DOHH2 (cell line): Measurements from ENCODE around the gene FOXN3.

Experiments
- H3F3A ChIP-seq: fragments of 200-600 bp; sonication (generic), shearing (Covaris generic); 2 replicates; pipeline ENCODE4 v1.6.0; 2016; ENCODE audit warnings: antibody characterized with exemption, mild to moderate bottlenecking; ENCODE audit not compliant: control insufficient read depth, insufficient read depth
- H3K27ac ChIP-seq: fragments of 200-600 bp; sonication (generic); 2 replicates; pipeline ENCODE4 v1.5.1; 2014; ENCODE audit warnings: low read depth, mild to moderate bottlenecking, low read length, moderate library complexity
- H3K27me3 ChIP-seq: fragments of 200-600 bp; sonication (generic); 2 replicates; pipeline ENCODE4 v1.6.1; 2014; ENCODE audit warnings: mild to moderate bottlenecking, low read length, mixed read lengths; ENCODE audit not compliant: control insufficient read depth
- H3K36me3 ChIP-seq: fragments of 200-600 bp; sonication (generic); 2 replicates; pipeline ENCODE4 v1.6.1; 2014; ENCODE audit warnings: mild to moderate bottlenecking, low read length, moderate library complexity, mixed read lengths; ENCODE audit not compliant: control insufficient read depth
- H3K4me1 ChIP-seq: fragments of 200-600 bp; sonication (generic); 2 replicates; pipeline ENCODE4 v1.6.1; 2014; ENCODE audit warnings: mild to moderate bottlenecking, low read length, mixed read lengths; ENCODE audit not compliant: control insufficient read depth
- H3K4me2 ChIP-seq: fragments of 200-600 bp; sonication (generic); 2 replicates; pipeline ENCODE4 v1.6.0; 2014; ENCODE audit warnings: mild to moderate bottlenecking, low read length, moderate library complexity
- H3K4me3 ChIP-seq: fragments of 200-600 bp; sonication (generic); 2 replicates; pipeline ENCODE4 v1.5.1; 2014; ENCODE audit warnings: mild to moderate bottlenecking, low read length, mixed read lengths
- H3K79me2 ChIP-seq: fragments of 200-600 bp; sonication (generic); 2 replicates; pipeline ENCODE4 v1.6.1; 2014; ENCODE audit warnings: mild to moderate bottlenecking, low read length, mixed read lengths; ENCODE audit not compliant: control insufficient read depth
- H3K9me2 ChIP-seq: fragments of 200-600 bp; sonication (generic); replicated peaks from 2 replicates; pipeline ENCODE4 v1.6.1; 2014; ENCODE audit warnings: mild to moderate bottlenecking, low read length, mixed read lengths; ENCODE audit not compliant: control insufficient read depth
- H3K9me3 ChIP-seq: fragments of 200-600 bp; sonication (generic); 2 replicates; pipeline ENCODE4 v1.6.1; 2014; ENCODE audit warnings: antibody characterized with exemption, low read length, mixed read lengths; ENCODE audit not compliant: control insufficient read depth, insufficient read depth
- H4K20me1 ChIP-seq: fragments of 200-600 bp; sonication (generic); 2 replicates; pipeline ENCODE4 v1.6.0; 2014; ENCODE audit warnings: low read depth, mild to moderate bottlenecking, antibody characterized with exemption, low read length, moderate library complexity; ENCODE audit not compliant: control insufficient read depth, insufficient read depth
- CTCF ChIP-seq: fragments of 200-600 bp; sonication (generic); IDR thresholded peaks from one replicate; pipeline ENCODE4 v1.5.1; 2014; ENCODE audit warnings: antibody characterized with exemption, mild to moderate bottlenecking, low read depth, low read length; ENCODE audit not compliant: poor library complexity, severe bottlenecking
- EZH2phosphoT487 ChIP-seq: fragments of 200-600 bp; sonication (generic); IDR thresholded peaks from 2 replicates; pipeline ENCODE4 v1.6.1; 2017; ENCODE audit warnings: borderline replicate concordance, mild to moderate bottlenecking, antibody characterized with exemption, low read length, moderate library complexity, mixed read lengths

The FOXN3 gene

DNA sequence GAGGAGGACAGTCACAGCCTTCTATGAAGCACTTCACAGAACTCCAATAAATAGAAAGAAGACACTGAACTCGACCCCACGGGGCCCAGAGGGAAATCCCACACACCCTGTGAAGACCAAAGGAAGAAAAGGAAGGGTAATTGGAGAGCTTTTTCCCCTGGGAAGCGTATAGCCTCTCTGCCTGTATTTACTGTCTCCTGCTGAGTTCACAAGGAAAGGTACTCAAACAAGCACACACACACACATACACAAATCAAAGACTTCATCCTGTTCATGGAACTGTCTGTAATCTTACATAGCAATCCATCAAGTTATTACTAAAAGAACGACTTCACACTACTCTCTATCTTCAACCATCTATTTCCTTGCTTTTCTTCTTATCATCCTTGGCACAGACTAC, 15.3 kb downstream of the FOXN3 start:
- peaks cover 21% of the 10 kb centered on the region for H3K4me1 ChIP-seq
- H4K20me1 ChIP-seq, result peaks cover 2% of the 10 kb centered on the region; the same call in 1 of the 2 replicates
- H3F3A ChIP-seq, result no peaks in the 10 kb centered on the region
- H3K27me3 ChIP-seq, result no peaks in the 10 kb centered on the region
- no peak overlapping the region for H3K4me2 ChIP-seq
- TF ChIP-seq EZH2phosphoT487, result no peak
- H3K27ac ChIP-seq, result no peak overlapping the region
- no peaks in the 10 kb centered on the region for H3K9me3 ChIP-seq
- no peaks in the 10 kb centered on the region for H3K9me2 ChIP-seq
- no peak overlapping the region for H3K4me3 ChIP-seq
- 0 out of 2 replicates have a peak, but pooled peaks cover 2% of the 10 kb centered on the region for H3K36me3 ChIP-seq
- H3K79me2 ChIP-seq, result peaks cover 65% of the 10 kb centered on the region

DNA sequence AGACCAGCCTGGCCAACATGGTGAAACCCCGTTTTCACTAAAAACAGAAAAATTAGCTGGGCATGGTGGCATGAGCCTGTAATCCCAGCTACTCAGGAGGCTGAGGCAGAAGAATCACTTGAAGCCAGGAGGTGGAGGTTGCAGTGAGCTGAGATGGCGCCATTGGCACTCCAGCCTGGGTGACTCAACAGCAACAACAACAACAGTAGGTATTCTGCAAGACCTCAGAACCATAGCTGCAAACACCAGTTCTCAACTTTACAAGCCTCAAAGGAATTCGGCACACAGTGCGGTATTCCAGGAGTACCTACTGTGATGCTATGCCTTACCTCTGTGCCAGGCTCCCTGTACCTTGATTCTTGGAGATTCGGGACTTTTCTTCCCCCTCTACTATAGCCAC, 15.8 kb downstream of the FOXN3 start:
- TF ChIP-seq CTCF (no peak), EZH2phosphoT487 (no peak)
- Histone ChIP-seq H3K79me2 (peaks cover 62% of the 10 kb centered on the region), H3F3A (no peaks in the 10 kb centered on the region), H3K27me3 (no peaks in the 10 kb centered on the region), H3K27ac (no peak overlapping the region), H3K4me3 (no peak overlapping the region), H3K36me3 (0 out of 2 replicates have a peak, but pooled peaks cover 2% of the 10 kb centered on the region), H3K4me2 (no peak overlapping the region), H3K4me1 (peaks cover 16% of the 10 kb centered on the region), H3K9me3 (no peaks in the 10 kb centered on the region), H3K9me2 (no peaks in the 10 kb centered on the region), H4K20me1 (peaks cover 2% of the 10 kb centered on the region; the same call in 1 of the 2 replicates)

DNA sequence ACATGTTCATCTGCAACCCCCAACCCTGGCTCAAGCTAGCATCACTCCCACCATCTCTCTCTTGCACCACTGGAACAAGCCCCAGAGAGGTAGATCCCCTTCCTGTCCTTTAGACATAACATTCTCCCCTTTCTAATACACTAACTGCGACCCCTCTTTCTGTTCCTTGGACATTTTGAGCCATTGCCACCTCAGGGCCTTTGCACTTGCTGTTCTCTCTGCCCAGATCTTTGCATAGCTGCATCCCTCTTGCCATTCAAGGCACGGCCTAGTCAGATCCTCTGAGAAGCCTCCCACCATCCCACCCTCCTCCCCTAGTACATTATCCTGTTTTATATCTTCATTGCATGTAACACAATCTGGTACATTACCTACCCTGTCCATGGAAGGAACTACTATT, 16.5 kb downstream of the FOXN3 start:
- Histone ChIP-seq H3K4me2 (no peak overlapping the region), H3K4me1 (peaks cover 8% of the 10 kb centered on the region), H3K4me3 (no peak overlapping the region), H3K79me2 (peaks cover 60% of the 10 kb centered on the region), H3K36me3 (0 out of 2 replicates have a peak, but pooled peaks cover 2% of the 10 kb centered on the region), H3K27me3 (no peaks in the 10 kb centered on the region), H3F3A (no peaks in the 10 kb centered on the region), H3K9me2 (no peaks in the 10 kb centered on the region), H3K27ac (no peak overlapping the region), H3K9me3 (no peaks in the 10 kb centered on the region), H4K20me1 (peaks cover 2% of the 10 kb centered on the region; the same call in 1 of the 2 replicates)
- no peak for TF ChIP-seq CTCF
- TF ChIP-seq EZH2phosphoT487, result no peak

DNA sequence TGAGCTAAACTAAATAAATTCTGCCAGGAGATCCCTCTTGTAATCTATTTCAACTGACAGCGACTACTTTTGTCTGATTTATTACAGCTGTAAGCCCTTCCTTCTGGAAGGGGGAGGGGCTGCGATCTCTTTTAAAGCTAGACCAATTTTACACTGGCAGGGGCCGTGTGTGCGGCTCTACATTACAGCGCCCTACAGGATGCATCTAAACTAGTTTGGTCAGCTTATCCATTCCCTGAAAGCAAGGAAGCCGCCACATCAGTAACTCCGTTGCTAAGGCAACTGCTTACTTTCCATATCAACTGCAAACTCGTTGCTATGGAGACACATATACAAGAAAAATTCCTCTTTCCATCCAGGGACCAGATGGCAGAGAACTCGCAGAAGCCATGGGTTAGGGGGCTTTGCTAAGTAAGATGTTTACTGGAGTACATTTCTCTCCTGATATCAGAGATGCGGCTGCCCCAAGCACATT, 17.4 kb downstream of the FOXN3 start:
- TF ChIP-seq EZH2phosphoT487, result no peak
- TF ChIP-seq CTCF, result no peak
- Histone ChIP-seq H3K4me2 (no peak overlapping the region), H3K4me3 (no peak overlapping the region), H3K9me2 (no peaks in the 10 kb centered on the region), H3K27me3 (no peaks in the 10 kb centered on the region), H3K4me1 (peaks cover 6% of the 10 kb centered on the region), H3K36me3 (0 out of 2 replicates have a peak, but pooled peaks cover 2% of the 10 kb centered on the region), H3K27ac (no peak overlapping the region), H3K79me2 (peaks cover 64% of the 10 kb centered on the region), H3K9me3 (no peaks in the 10 kb centered on the region), H3F3A (no peaks in the 10 kb centered on the region), H4K20me1 (peaks cover 2% of the 10 kb centered on the region; the same call in 1 of the 2 replicates)
